Hematopoietic multipotent progenitor cell treated with erythropoietin and hydrocortisone succinate and interleukin-3 and kit ligand, for 6 days (in vitro differentiated cells): Measurements from ENCODE around the gene SLC19A1.

Experiments used
- DNase-seq: peaks from one replicate; pipeline ENCODE4 v3.0.0-alpha.2; 2015

The SLC19A1 gene

GRCh38 chr21:45475797-45476570, 66.3 kb downstream of the SLC19A1 start:
- DNase-seq = no peak

- no peak for DNase-seq
Measured at GRCh38 chr21:45475004-45475685, 67.1 kb downstream of the SLC19A1 start.

GRCh38 chr21:45474323-45474950, 67.8 kb downstream of the SLC19A1 start:
- no peak for DNase-seq

- no peak for DNase-seq
Measured at GRCh38 chr21:45473496-45474322, 68.5 kb downstream of the SLC19A1 start.

- DNase-seq = no peak
Measured at GRCh38 chr21:45472445-45473365, 69.5 kb downstream of the SLC19A1 start.

GRCh38 chr21:45471525-45472221, 70.6 kb downstream of the SLC19A1 start:
- DNase-seq = no peak

- DNase-seq = no peak
Measured at GRCh38 chr21:45470773-45471524, 71.3 kb downstream of the SLC19A1 start.

- no peak for DNase-seq
Measured at GRCh38 chr21:45470087-45470515, 72.1 kb downstream of the SLC19A1 start.

GRCh38 chr21:45469273-45470086, 72.8 kb downstream of the SLC19A1 start:
- DNase-seq = no peak

GRCh38 chr21:45468971-45469272, 73.3 kb downstream of the SLC19A1 start:
- no peak for DNase-seq

GRCh38 chr21:45468051-45468970, 73.9 kb downstream of the SLC19A1 start:
- no peak for DNase-seq

GRCh38 chr21:45467221-45467779, 74.9 kb downstream of the SLC19A1 start:
- no peak for DNase-seq

GRCh38 chr21:45466330-45467220, 75.7 kb downstream of the SLC19A1 start:
- DNase-seq = no peak

- no peak for DNase-seq
Measured at GRCh38 chr21:45465611-45466329, 76.5 kb downstream of the SLC19A1 start.

GRCh38 chr21:45465105-45465504, 77.1 kb downstream of the SLC19A1 start:
- DNase-seq = no peak

- DNase-seq = no peak
Measured at GRCh38 chr21:45464309-45464708, 77.9 kb downstream of the SLC19A1 start.
